GM21360 (cell line): ENCODE data around the gene BRSK2.
"Not testable (repeated sequence)": the region's sequence is repeated elsewhere in the genome, so short reads cannot be mapped to it uniquely, and the experiment has no call there.

Experiments used
- ATAC-seq: cut with Tn5 transposase; IDR thresholded peaks from one replicate; pipeline ENCODE4 v1.9.1; 2021; ENCODE audit warnings: mild to moderate bottlenecking, moderate library complexity; ENCODE audit not compliant: unreplicated experiment

BRSK2 gene

GRCh38 chr11:1353383-1354124 is 36.2 kb upstream of the BRSK2 start:
- ATAC-seq, result no peak

DNA sequence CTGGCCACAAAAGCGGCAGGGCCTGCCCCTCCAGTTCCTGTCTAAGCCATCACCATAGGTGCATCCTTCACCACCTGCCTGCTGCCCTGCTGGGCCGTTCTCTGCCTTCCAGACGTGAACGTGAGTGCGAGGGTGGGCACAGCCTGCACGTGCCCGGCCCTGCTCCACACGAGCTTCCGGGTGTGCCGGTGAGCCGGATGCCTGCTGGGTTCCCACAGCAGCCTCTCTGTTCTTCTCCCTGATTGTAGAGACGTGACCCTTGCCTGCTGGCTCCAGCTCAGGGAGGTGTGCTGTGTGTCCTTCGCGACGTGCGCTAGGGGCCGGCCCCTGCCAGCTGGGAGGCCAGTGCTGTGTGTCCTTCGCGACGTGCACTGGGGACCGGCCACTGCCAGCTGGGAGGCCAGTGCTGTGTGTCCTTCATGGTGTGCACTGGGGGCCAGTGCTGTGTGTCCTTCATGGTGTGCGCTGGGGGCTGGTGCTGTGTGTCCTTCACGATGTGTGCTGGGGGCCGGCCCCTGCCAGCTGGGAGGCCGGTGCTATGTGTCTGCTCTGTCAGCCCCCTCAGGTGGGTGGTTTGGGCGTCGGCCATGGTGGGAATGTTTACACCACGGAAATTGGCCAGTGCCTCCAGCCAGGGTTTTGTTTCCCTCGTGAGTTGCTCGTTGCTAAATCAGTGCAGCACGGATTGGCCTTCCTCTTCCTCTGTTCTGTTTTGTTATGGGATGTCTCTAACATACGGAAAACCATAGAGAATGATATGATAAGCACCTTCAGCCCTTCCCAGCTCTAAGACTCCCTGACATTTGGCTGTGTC is 35.4 kb upstream of the BRSK2 start:
- ATAC-seq, result no peak

DNA sequence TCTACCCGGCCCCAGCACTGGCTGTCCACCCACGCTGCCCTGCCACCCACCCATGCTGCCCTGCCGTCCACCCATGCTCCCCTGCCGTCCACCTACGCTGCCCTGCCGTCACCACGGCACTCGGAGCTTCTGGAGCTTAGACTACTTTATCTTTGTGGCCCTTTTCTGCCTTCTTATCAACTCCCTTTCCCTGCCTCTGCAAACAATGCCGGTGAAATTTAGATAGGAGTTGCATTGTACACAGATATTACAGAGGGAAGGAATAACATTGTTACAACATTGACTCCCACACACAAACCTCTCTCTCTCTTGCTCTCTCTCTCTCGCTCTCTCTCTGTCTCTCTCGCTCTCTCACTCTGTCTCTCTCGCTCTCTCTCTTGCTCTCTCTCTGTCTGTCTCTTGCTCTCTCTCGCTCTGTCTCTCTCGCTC is 33.7 kb upstream of the BRSK2 start:
- no peak for ATAC-seq

GRCh38 chr11:1356478-1356960 is 33.2 kb upstream of the BRSK2 start:
- ATAC-seq, result no peak

DNA sequence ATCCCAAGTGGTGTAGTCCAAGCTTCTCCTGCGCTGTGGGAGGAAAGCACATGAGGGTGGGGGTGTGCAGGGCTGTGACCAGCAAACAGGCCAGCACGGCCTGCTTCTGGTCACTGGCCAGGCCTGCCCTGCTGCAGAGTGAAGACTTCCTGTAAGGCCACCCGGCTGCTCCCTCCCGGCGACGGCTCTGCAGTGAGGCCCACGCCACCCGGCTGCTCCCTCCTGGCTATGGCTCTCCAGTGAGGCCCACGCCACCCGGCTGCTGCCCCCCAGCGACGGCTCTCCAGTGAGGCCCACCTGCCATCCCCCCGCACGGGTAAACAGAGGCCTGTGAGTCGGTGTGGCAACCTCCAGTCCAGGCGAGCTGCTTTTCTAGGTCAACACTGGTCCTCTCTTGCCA is 31.4 kb upstream of the BRSK2 start:
- no peak for ATAC-seq

DNA sequence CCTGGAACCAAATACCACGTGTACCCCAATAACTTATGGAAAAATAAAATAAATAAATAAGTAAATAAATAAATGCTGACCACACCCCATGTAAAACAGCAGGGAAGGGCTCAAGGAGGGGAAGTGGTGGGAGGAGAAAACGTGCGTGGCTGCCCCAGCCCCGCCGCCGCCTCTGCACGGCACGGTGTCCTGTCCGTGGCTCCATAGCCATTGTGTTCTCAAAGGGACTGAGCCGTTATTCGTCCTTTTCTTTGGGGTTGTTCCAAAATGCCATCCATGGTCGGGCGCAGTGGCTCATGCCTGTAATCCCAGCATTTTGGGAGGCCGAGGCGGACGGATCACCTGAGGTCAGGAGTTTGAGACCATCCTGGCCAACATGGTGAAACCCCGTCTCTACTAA is 30.8 kb upstream of the BRSK2 start:
- not testable (repeated sequence) for ATAC-seq

DNA sequence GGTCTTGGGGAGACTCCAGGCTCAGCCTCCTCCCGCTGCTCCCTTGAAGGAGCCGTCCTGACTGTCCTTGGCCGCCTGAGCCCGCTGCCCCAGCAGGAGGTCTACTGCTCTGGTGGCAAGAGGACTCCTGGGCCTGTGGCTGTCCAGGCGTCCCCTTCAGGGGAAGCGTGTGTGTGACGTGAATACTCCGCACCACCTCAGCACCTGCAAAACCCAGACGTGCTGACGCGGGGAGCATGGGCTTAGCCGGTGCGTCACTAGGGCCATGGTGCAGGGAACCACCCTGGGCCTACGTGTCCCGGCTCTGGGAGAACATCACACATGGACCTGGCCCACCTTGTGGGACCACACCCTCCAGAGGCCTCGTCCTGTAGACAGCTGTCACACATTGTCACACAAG is 30.2 kb upstream of the BRSK2 start:
- ATAC-seq, result no peak

DNA sequence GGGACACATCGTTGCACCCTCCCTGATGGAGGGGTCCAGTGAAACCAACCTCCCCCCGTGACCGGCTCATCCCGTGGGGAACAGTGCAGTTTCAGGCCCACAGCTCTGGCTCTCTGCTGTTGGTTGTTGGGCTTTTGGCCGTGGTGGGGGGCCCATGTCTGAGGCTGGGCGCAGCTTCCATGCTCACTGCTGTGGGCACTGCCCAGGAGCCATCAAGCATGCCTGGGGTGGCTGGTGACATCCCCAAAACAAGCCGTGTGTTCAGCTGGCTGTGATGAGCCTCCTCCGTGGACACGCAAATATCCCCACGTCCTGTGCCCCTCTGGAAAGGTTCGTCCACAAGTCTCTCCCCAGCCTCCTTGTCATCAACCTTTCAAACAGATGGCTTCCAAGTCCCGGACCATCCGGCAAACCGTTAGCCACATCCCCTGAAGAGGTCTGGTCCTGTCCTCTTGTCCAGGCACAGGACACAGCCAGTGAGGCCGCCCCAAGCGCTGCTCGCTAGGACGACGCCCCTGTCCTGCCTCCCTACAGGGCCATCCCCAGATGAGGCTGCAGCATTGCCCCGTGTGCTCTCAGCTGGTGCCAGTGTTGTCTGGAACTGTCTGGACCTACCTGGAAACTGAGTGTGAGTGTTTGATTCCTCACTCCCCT is 29.4 kb upstream of the BRSK2 start:
- no peak for ATAC-seq

- no peak for ATAC-seq
These were observed 28.8 kb upstream of the BRSK2 start for GRCh38 chr11:1360835-1361357.

DNA sequence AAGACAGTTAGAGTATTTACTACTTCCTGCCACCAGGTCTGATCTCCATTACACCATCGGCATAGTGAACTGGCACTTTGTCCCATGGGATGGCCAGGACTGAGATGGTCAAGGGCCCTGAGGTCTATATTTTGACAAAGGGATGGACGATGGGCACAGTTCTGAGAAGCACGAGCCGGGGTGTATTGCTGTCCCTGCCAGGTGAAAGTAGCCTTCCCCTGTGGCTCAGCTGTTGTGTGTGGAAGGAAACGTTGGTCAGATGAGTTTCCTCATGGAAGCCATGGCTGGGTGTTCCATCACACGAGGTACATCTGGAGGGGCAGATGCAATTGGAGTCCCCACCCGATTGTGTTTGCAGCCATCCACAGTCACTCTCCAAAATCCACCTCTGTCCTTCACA is 27.9 kb upstream of the BRSK2 start:
- ATAC-seq, result no peak

- no peak for ATAC-seq
These were observed 22.0 kb upstream of the BRSK2 start for GRCh38 chr11:1367721-1368120.

GRCh38 chr11:1368216-1368615 is 21.5 kb upstream of the BRSK2 start:
- no peak for ATAC-seq

DNA sequence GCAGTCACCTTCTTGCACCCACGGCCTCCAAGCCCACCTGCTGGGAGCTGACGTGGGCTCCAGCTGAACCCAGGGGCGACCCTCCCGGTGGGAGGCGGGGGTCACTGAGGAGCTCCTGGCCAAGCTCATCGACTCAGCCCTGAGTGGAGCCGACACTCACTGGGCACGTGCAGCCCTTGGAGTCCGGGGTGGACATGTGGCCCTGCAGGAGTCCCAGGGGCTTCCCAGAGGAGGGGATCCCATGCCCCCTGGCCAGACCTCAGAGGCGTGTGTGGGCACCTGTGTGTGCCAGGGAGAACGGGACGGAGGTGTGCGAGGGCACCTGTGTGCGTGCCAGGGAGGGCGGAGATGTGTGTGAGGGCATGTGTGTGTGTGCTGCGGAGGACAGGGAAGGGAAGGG is 20.8 kb upstream of the BRSK2 start:
- no peak for ATAC-seq

- ATAC-seq, result no peak
These were observed 20.2 kb upstream of the BRSK2 start for GRCh38 chr11:1369371-1370005.

DNA sequence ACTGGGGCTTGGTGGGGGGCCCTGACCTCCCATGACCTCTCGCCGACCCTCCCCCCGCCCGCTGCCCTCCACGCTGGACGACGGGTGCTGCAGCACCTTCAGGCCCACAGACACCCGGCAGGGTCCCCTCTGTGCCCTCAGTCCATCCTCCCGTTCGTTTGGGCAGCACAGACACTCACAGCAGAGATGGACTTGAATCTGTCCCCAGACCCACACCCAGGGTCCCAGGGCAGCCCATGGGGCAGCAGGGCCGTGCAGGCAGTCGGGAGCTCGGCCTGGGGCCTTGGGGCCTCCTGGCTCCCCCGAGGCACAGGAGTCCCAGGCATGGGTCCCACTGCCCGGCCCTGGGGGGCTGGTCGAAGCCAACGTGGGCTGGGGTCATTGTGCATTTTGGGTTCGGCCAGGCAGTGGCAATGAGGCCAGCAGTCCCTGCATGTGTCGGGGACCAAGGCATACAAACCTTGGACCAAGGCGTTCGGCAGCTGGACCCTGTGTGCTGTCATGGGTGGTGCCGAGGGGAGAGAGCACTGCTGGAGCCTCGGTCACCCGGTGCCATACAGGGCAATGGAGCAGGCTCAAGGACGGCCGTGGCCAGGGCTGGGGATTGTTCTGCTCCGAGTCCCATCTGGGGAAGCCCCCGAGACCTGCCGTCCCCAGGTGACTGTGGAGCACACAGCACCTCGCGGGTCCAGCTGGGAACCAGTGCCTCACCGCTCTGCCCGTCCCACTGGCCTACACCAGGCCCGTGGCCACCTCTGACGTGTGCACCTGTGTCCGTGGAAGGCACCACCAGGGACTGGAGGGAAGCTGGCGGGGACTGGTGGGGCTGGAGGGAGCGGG is 19.3 kb upstream of the BRSK2 start:
- ATAC-seq, result no peak

GRCh38 chr11:1371026-1371325 is 18.8 kb upstream of the BRSK2 start:
- no peak for ATAC-seq

GRCh38 chr11:1371377-1371776 is 18.4 kb upstream of the BRSK2 start:
- ATAC-seq, result no peak

- ATAC-seq, result no peak
These were observed 17.8 kb upstream of the BRSK2 start for GRCh38 chr11:1371836-1372465.

DNA sequence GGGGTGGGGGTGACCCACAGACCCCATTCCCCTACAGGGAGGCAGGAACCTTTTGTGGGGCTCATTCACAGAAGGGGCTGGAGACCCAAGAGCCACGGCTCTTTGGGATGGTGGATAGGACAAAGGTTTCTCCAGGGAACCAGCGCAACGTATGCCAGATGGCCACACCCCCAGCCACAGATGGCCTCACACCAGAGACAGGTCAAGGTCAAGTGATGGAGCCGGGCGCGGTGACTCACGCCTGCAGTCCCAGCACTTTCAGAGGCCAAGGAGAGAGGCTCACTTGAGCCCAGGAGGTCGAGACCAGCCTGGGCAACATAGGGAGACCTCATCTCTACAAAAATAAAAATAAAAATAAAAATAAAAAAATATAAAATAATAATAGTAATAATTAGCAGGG is 17.1 kb upstream of the BRSK2 start:
- ATAC-seq, result no peak
